HG03066 (cell line): ENCODE data around the gene TNRC6B.
A peak's percentile ranks its signal among the peaks of the same experiment; 100 is the strongest.
"Not testable (repeated sequence)": the region's sequence is repeated elsewhere in the genome, so short reads cannot be mapped to it uniquely, and the experiment has no call there.

Experiments used
- ATAC-seq: cut with Tn5 transposase; IDR thresholded peaks from one replicate; pipeline ENCODE4 v1.9.1; 2021; ENCODE audit warnings: low read depth; ENCODE audit not compliant: unreplicated experiment

TNRC6B gene

DNA sequence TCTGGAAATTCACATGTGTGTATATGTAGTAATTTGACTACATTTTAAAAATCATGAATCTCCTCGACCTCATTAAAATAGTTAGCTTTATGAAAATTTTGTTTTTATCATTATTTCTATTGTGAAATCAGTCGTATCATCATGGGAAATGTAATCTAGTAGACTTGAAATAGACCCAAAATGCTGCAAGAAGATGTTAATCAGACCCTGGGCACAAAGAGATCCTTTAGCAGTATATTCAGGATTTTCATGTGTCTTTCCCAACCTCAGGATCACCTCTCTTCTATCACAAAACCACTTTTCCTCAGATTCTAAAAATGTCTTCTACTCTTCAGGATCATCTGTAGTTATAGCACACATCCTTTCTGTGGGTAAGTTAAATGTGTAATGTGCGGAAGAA, 93.7 kb downstream of the TNRC6B start:
- ATAC-seq = no peak

GRCh38 chr22:40273319-40273718, 95.6 kb downstream of the TNRC6B start:
- no peak for ATAC-seq

GRCh38 chr22:40276996-40277823, 99.5 kb downstream of the TNRC6B start:
- no peak for ATAC-seq

GRCh38 chr22:40279017-40279416, 101.3 kb downstream of the TNRC6B start:
- no peak for ATAC-seq

- no peak for ATAC-seq
Observed at GRCh38 chr22:40281717-40282116, 104.0 kb downstream of the TNRC6B start.

- no peak for ATAC-seq
Observed at GRCh38 chr22:40285513-40285912, 107.8 kb downstream of the TNRC6B start.

DNA sequence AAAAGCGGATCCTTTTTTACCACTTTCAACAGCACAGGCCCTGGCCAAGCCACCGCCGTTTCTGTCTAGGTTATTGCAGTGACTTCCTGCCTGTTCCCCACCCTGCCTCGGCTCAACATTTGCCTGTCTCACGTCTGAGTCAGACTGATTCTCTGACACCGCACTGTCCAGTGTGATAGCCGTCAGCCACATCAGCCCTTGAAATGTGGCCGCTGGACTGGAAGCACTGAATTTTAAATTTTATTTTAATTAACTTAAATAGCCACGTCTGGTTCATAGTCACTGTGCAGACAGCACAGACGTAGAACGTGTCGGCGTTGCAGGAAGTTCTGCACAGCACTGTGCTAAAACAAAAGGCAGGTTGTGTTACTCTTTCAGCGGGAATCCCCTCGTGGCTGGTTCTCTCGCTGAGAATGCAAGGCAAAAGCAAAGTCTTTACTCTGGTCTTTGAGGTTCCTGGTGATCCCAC, 112.3 kb downstream of the TNRC6B start:
- ATAC-seq = peak; percentile 76

DNA sequence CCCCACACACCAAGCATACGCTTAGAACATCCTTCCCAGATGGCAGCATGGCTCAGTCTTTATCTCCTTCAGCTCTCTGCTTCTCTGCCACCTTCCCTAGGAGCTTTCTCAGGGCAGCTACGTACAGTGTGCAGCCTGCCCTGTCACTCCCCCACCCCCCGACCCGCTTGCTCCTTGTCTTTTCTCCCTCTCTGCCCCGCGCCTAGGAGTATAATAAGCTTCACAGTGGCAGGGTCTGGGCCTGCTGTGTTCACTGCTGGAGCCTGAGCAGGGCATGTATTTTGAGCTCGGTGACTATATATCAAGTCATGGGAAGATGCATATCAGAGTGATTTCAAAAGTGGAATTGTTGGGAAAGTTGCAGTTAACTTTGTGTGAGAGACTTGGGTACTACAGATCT, 112.8 kb downstream of the TNRC6B start:
- ATAC-seq = no peak

- ATAC-seq = no peak
Observed at GRCh38 chr22:40294696-40295095, 117.0 kb downstream of the TNRC6B start.

DNA sequence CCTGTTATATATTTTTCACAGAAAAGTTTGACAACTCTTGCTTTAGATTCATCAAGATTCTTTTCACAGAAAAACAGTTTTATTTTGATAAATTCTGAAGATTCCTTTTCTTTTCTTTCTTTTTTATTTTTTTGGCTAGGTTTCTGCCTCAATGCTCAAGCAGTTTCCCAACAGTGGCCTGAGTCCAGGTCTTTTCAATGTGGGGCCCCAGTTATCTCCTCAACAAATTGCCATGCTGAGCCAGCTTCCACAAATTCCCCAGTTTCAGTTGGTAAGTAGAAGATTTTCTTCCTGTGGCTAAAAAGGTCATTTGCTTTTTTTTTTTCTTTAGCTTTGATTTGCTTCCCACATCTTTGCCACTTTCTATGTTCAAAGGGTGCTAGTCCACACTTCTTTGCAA, 122.6 kb downstream of the TNRC6B start:
- ATAC-seq = no peak

- no peak for ATAC-seq
Observed at GRCh38 chr22:40300884-40301672, 123.4 kb downstream of the TNRC6B start.

GRCh38 chr22:40302149-40302548, 124.4 kb downstream of the TNRC6B start:
- no peak for ATAC-seq

- no peak for ATAC-seq
Observed at GRCh38 chr22:40305625-40306024, 127.9 kb downstream of the TNRC6B start.

GRCh38 chr22:40308999-40309573, 131.4 kb downstream of the TNRC6B start:
- ATAC-seq = no peak

DNA sequence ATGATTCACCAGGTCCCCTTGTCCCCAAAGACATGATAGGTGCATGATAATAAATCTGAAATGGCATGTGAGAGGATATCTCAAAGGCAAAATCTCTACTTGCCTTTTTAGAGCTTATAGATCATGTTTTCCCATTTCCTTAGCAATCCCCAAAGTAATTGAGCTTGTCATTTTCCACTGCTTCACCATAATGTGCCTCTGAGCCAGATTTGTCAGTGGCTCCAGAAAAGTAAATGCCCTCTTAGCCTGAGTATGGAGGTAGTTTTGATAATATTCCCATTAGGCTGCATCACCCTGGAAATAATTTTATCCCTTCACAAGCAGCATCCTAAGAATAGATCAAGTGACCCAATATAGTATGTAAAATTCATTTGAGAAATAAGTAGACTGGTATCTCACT, 131.9 kb downstream of the TNRC6B start:
- no peak for ATAC-seq

DNA sequence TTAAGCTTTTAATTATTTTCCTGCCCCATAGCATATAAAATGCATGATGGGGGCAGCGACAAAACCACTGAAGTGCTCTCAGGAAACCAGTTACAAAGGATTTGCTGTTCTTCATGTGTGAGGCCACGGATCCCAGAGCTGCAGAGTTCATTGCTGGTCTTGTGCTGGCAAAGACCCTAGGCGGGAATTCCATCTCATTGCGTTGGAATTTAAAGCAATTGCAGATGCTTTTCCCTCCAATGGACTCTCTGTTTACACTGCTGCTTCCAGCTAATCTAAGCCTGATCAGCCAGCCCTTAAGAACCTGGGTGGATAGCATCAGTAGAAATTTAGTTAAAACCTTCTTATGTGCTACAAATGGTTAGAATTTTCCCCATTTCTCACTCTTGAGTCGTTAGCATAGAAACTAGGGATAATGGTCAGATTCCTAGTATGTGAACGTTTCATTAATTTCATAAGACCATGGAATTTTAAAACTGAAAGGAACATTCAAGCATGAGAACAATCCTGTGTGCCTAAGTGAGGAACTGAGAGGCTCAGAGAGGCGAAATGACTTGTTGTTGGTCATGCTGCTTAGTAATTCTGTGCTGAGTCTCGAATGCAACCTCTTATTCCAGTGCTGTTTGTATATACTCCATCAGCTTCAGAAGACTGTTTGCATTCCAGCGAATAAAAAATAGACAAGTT, 132.5 kb downstream of the TNRC6B start:
- ATAC-seq = no peak

- no peak for ATAC-seq
Observed at GRCh38 chr22:40310768-40311120, 133.0 kb downstream of the TNRC6B start.

DNA sequence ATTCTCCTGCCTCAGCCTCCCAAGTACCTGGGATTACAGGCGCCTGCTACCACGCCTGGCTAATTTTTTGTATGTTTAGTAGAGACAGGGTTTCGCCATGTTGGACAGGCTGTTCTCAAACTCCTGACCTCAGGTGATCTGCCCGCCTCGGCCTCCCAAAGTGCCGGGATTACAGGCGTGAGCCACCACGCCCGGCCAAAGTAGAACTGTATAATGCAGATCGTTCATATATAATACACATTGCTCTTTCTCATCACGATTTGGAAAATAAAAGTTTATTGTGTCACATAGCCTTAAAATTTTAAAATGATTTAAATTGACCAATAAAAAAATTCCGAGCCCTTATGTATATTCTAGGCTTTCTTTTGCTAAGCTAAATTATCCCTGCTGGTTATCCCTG, 133.9 kb downstream of the TNRC6B start:
- ATAC-seq = not testable (repeated sequence)

GRCh38 chr22:40312050-40312449, 134.3 kb downstream of the TNRC6B start:
- ATAC-seq = no peak

GRCh38 chr22:40313007-40313406, 135.3 kb downstream of the TNRC6B start:
- ATAC-seq = no peak

- no peak for ATAC-seq
Observed at GRCh38 chr22:40314041-40314440, 136.3 kb downstream of the TNRC6B start.
